Adrenal gland (tissue), 12 donors: Measurements from ENCODE around the gene CPXM2. TPM values are rescaled to one million over a fixed set of nuclear protein-coding genes. Genes with fewer than 3 reads are reported as not detected.

ENCODE experiments used
- DNase-seq, 7 donors: peaks; one replicate each; pipeline ENCODE4 v3.0.0-alpha.2; 2019 to 2020
- H3K27ac ChIP-seq, 5 donors: fragments of 200-600 bp; sonication (generic) in 4 of 5; 1 replicate in 3 of 5; 2 replicates in 2 of 5; pipeline versions ENCODE4 v1.5.1 to v1.8.0; 2016 to 2020; ENCODE audit warnings: mild to moderate bottlenecking in 1 of 5
- H3K27me3 ChIP-seq: fragments of 200-600 bp; 2 replicates; pipeline ENCODE4 v1.8.0; 2021
- H3K36me3 ChIP-seq, 2 donors: fragments of 200-600 bp; replicated peaks in 1 of 2; 1 replicate in 1 of 2; 2 replicates in 1 of 2; pipeline versions ENCODE4 v1.5.1 to v1.8.0; 2018 to 2022
- H3K4me1 ChIP-seq, 2 donors: fragments of 200-600 bp; replicated peaks in 1 of 2; 1 replicate in 1 of 2; 2 replicates in 1 of 2; pipeline versions ENCODE4 v1.5.1 to v1.8.0; 2018 to 2021
- H3K4me3 ChIP-seq, 4 donors: fragments of 200-600 bp; sonication (generic) in 3 of 4; one replicate each; pipeline ENCODE4 v1.5.1; 2016 to 2018
- H3K9me3 ChIP-seq, 3 donors: fragments of 200-600 bp; sonication (generic) in 1 of 3; replicated peaks in 1 of 3; 1 replicate in 2 of 3; 2 replicates in 1 of 3; pipeline versions ENCODE4 v1.5.1 to v1.8.0; 2016 to 2021
- POLR2A ChIP-seq, 2 donors: fragments of 450-650 bp; IDR thresholded peaks; one replicate each; pipeline ENCODE4 v1.6.1; 2017; ENCODE audit warnings: antibody characterized with exemption in 2 of 2, mild to moderate bottlenecking in 2 of 2, moderate library complexity in 1 of 2
- WGBS, 4 donors: extraction: QIAGEN DNeasy Blood & Tissue Kit in 2 of 4; methylation state at CpG; one replicate each; pipeline versions ENCODE4 v1.1.5 to v1.1.7; 2013 to 2017; 5-methylcytosine and 5-hydroxymethylcytosine counted together
- intact Hi-C, 2 donors: fragments of 100-400 bp; cut with DNase I; formaldehyde crosslinking; loops; one replicate each; pipeline versions ENCODE4 v1.14.1 to v1.15.0; 2022 to 2023
- polyA plus RNA-seq, 3 donors: library from polyadenylated mRNA; stranded (reverse); fragments of 200-250 nt in 2 of 3; fragments of 350-450 nt in 1 of 3; fragmentation: Illumina TruSeq in 1 of 3; extraction: RNeasy Lipid Tissue Mini Kit (QIAGEN cat#74804) in 1 of 3; gene quantifications; one replicate each; pipeline ENCODE4 v1.2.3, GENCODE V29; 2013 to 2014
- total RNA-seq, 9 donors: library from RNA; depleted of rRNA in 4 of 9; stranded (reverse); fragments of >200 nt in 4 of 9; fragments of 120-200 nt in 1 of 9; fragmentation: NEBNext Ultra II Directional in 1 of 9; extraction: Animal tissue kit (Norgen Biotek cat#: 25700) in 1 of 9; gene quantifications; one replicate each; pipeline versions ENCODE4 v1.1.0 to v1.2.4, GENCODE V29; 2013 to 2023
- TF ChIP-seq, protein P1 (sequence below), 6 experiments: fragments of 450-650 bp in 4 of 6; fragments of 200-600 bp in 2 of 6; sonication (generic) in 1 of 6; IDR thresholded peaks; 1 replicate in 5 of 6; 2 replicates in 1 of 6; pipeline versions ENCODE4 v1.5.1 to v1.8.0; 2016 to 2021; ENCODE audit warnings: antibody characterized with exemption in 6 of 6, mild to moderate bottlenecking in 2 of 6, moderate library complexity in 1 of 6
- donor health status: healthy with polysubstance abuse.
- donor health status: Bipolar disorder and iron deficiency.
- donor health status: DM: yes; HTN: yes; CAD: no.
- donor health status: DM: no; HTN: no; CAD: no.
- donor health status: DM: no; HTN: no; CAD: no.
- donor health status: DM: yes; HTN: yes; CAD: no.

CPXM2 gene
- total and polyA plus RNA-seq, 12 donors: 0.17 to 10.8 (median 4.3) TPM

DNA sequence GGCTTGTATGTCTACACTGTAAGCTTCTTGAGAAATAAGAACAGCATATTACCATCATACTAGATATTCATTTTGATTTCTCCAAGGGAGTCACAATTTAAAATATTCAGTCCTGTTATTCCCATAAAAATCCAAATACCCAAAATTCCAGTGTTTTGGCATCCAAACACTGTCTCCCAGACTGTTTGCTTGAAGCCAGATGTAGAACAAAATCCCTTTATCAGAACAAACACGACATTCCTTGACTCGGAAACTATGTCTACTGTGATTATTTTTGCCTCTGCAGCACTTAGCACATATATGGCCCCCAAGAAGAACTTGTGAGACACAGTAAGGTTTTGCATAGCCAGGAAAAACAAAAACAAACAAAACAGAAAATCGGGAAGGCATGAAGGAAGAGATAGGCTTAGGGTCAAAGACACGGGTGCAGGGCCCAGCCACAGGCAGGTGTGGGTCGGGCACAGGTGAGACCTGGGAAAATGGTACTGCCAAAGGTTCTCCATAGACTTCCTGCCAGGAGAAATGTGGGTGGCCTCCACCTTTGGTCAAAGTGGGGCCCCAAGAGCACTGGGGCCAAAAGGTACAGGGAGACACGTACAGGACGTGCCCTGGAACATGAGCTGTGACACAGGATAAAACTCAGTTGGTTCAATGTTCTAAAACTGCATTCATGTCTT lies 36.5 kb downstream of the CPXM2 start:
- TF ChIP-seq, protein P1, sequence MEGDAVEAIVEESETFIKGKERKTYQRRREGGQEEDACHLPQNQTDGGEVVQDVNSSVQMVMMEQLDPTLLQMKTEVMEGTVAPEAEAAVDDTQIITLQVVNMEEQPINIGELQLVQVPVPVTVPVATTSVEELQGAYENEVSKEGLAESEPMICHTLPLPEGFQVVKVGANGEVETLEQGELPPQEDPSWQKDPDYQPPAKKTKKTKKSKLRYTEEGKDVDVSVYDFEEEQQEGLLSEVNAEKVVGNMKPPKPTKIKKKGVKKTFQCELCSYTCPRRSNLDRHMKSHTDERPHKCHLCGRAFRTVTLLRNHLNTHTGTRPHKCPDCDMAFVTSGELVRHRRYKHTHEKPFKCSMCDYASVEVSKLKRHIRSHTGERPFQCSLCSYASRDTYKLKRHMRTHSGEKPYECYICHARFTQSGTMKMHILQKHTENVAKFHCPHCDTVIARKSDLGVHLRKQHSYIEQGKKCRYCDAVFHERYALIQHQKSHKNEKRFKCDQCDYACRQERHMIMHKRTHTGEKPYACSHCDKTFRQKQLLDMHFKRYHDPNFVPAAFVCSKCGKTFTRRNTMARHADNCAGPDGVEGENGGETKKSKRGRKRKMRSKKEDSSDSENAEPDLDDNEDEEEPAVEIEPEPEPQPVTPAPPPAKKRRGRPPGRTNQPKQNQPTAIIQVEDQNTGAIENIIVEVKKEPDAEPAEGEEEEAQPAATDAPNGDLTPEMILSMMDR (IDR thresholded peaks at IDR 0.05): no peak
- no peak for TF ChIP-seq POLR2A (IDR thresholded peaks at IDR 0.05)
- no peak overlapping the region for H3K4me3 ChIP-seq
- WGBS, 4 donors: 49 to 63% (median 57%) methylated on average over 7 of the region's 7 CpGs
- H3K27me3 ChIP-seq: peaks cover 4% of the 10 kb centered on the region
- peak in 1 of 7 donors; percentile 21 for DNase-seq
- intact Hi-C loops: no loop called here
- no peaks in the 10 kb centered on the region for H3K4me1 ChIP-seq
- no peaks in the 10 kb centered on the region for H3K36me3 ChIP-seq
- H3K9me3 ChIP-seq: no peaks in the 10 kb centered on the region
- H3K27ac ChIP-seq: no peak overlapping the region

- H3K9me3 ChIP-seq: no peaks in the 10 kb centered on the region
- H3K27ac ChIP-seq: no peak overlapping the region
- H3K27me3 ChIP-seq: peaks cover 4% of the 10 kb centered on the region
- no peaks in the 10 kb centered on the region for H3K36me3 ChIP-seq
- TF ChIP-seq, protein P1 (IDR thresholded peaks at IDR 0.05): no peak
- TF ChIP-seq POLR2A (IDR thresholded peaks at IDR 0.05): no peak
- WGBS, 4 donors: 71 to 82% (median 75%) methylated on average over 7 of the region's 7 CpGs
- no peak for DNase-seq
- no peaks in the 10 kb centered on the region for H3K4me1 ChIP-seq
- no peak overlapping the region for H3K4me3 ChIP-seq
- intact Hi-C loops: no loop called here
Observed at GRCh38 chr10:123854498-123854897, 37.1 kb downstream of the CPXM2 start.

DNA sequence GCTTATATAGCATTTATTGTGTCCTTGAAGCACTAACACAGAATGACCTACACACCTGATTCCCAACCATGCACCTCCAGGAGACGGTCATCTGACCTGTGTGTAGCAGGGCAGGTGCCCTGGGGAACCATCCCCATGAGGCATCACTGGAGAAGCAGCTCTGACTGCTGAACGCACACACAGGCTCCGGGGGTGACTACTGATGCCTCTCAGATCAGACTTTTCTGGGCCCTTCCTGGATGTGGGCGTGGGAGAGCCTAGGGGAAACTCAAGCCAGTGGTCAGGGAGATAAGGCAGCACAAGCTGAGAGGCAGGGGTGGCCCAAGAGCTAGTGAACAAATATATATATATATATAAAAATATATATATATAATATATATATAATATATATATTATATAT lies 37.6 kb downstream of the CPXM2 start:
- Histone ChIP-seq H3K9me3 (no peaks in the 10 kb centered on the region), H3K36me3 (no peaks in the 10 kb centered on the region), H3K27me3 (peaks cover 4% of the 10 kb centered on the region), H3K4me3 (no peak overlapping the region), H3K4me1 (no peaks in the 10 kb centered on the region), H3K27ac (no peak overlapping the region)
- WGBS, 4 donors: 51 to 67% (median 60%) methylated on average over 3 to 4 of the region's 4 CpGs
- DNase-seq: no peak
- intact Hi-C loops: no loop called here
- TF ChIP-seq POLR2A (IDR thresholded peaks at IDR 0.05): no peak
- TF ChIP-seq, protein P1 (IDR thresholded peaks at IDR 0.05): no peak

DNA sequence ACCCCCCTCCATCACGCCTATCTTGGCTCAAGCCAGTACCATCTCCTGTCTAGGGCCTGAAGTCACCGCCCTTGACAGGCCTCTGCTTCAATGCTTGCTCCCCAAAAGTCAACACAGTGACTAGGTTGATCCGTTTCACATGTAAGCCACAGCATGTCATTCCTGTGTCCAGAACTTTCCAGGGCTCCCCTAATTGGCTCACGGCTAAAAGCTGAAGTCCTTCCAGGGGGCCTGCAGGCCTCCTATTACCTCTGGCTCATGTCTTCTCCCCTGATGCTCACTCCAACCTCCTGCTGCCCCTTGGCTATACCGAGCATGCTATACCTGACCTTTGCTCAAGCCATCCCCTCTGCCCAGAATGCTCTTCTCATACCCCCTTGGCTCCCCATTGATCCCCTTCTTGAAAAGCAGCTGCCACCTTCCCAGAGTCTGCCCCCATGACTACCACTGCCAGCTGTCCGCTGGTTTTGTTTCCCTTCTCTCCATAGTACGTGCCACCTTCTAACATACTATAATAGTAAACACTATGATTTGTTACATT lies 39.1 kb downstream of the CPXM2 start:
- H3K9me3 ChIP-seq: no peaks in the 10 kb centered on the region
- WGBS, 4 donors: 76 to 80% (median 78%) methylated on average over 7 of the region's 7 CpGs
- TF ChIP-seq POLR2A (IDR thresholded peaks at IDR 0.05): no peak
- TF ChIP-seq, protein P1 (IDR thresholded peaks at IDR 0.05): no peak
- DNase-seq: no peak
- intact Hi-C loops: no loop called here
- H3K36me3 ChIP-seq: no peaks in the 10 kb centered on the region
- peaks cover 4% of the 10 kb centered on the region for H3K27me3 ChIP-seq
- H3K4me1 ChIP-seq: no peaks in the 10 kb centered on the region
- no peak overlapping the region for H3K27ac ChIP-seq
- H3K4me3 ChIP-seq: no peak overlapping the region
